Measurements from ENCODE around the gene CCER1. TPM values are rescaled to one million over a fixed set of nuclear protein-coding genes. Genes with fewer than 3 reads are reported as not detected.
A peak's percentile ranks its signal among the peaks of the same experiment; 100 is the strongest.

The CCER1 gene
- total and polyA plus RNA-seq, 11 donors: not detected

- ATAC-seq: peak in 1 of 4 donors; percentile 27
- H3K36me3 ChIP-seq: no peaks in the 10 kb centered on the region
- H3K4me1 ChIP-seq: no peaks in the 10 kb centered on the region
- H3K27ac ChIP-seq: no peak overlapping the region
- WGBS, 4 donors: 66 to 81% (median 73%) methylated on average over 31 to 32 of the region's 32 CpGs
- peak in 6 of 12 donors; percentile 9 to 35 (median 22) for TF ChIP-seq CTCF (IDR thresholded peaks at IDR 0.05)
- TF ChIP-seq POLR2A (IDR thresholded peaks at IDR 0.05): no peak
- H3K27me3 ChIP-seq: no peaks in the 10 kb centered on the region
- no peak overlapping the region for H3K4me3 ChIP-seq
- no peaks in the 10 kb centered on the region for H3K9me3 ChIP-seq
- intact Hi-C loops (cut with DNase I): loop anchor here in 1 of 10 donors (10.0 kb wide), 1 partner anchor 1409 kb away; no protein-coding TSS in a partner anchor
- peak in 1 of 5 donors; percentile 20 for DNase-seq
Measured at GRCh38 chr12:90953956-90954421, 987 bp downstream of the CCER1 start.

GRCh38 chr12:90951432-90952105 is 3.4 kb downstream of the CCER1 start:
- no peaks in the 10 kb centered on the region for H3K4me1 ChIP-seq
- intact Hi-C loops (cut with DNase I): loop anchor here in 1 of 10 donors (10.0 kb wide), 1 partner anchor 1407 kb away; no protein-coding TSS in a partner anchor
- ATAC-seq (no peak), DNase-seq (no peak)
- H3K9me3 ChIP-seq: no peaks in the 10 kb centered on the region
- no peak overlapping the region for H3K27ac ChIP-seq
- H3K27me3 ChIP-seq: no peaks in the 10 kb centered on the region
- no peaks in the 10 kb centered on the region for H3K36me3 ChIP-seq
- H3K4me3 ChIP-seq: no peak overlapping the region
- TF ChIP-seq CTCF (IDR thresholded peaks at IDR 0.05) (no peak), POLR2A (IDR thresholded peaks at IDR 0.05) (no peak)

- no peak for TF ChIP-seq CTCF (IDR thresholded peaks at IDR 0.05)
- TF ChIP-seq POLR2A (IDR thresholded peaks at IDR 0.05): no peak
- ATAC-seq (no peak), DNase-seq (no peak)
- no peaks in the 10 kb centered on the region for H3K4me1 ChIP-seq
- no peaks in the 10 kb centered on the region for H3K27me3 ChIP-seq
- H3K36me3 ChIP-seq: no peaks in the 10 kb centered on the region
- intact Hi-C loops (cut with DNase I): loop anchor here in 1 of 10 donors (10.0 kb wide), 1 partner anchor 1403 kb away; no protein-coding TSS in a partner anchor
- no peak overlapping the region for H3K27ac ChIP-seq
- H3K9me3 ChIP-seq: no peaks in the 10 kb centered on the region
- WGBS, 4 donors: 93 to 97% (median 95%) methylated on average over 7 of the region's 7 CpGs
- no peak overlapping the region for H3K4me3 ChIP-seq
Measured at GRCh38 chr12:90947869-90948268, 7.1 kb downstream of the CCER1 start.

GRCh38 chr12:90945070-90945649 is 9.8 kb downstream of the CCER1 start:
- intact Hi-C loops (cut with DNase I): loop anchor here in 1 of 10 donors (10.0 kb wide), 1 partner anchor 1400 kb away; no protein-coding TSS in a partner anchor
- TF ChIP-seq CTCF (IDR thresholded peaks at IDR 0.05) (peak; percentile 18 to 61 (median 48)), POLR2A (IDR thresholded peaks at IDR 0.05) (no peak)
- H3K36me3 ChIP-seq: no peaks in the 10 kb centered on the region
- no peak overlapping the region for H3K27ac ChIP-seq
- H3K4me3 ChIP-seq: no peak overlapping the region
- H3K4me1 ChIP-seq: no peaks in the 10 kb centered on the region
- no peak for ATAC-seq
- no peaks in the 10 kb centered on the region for H3K9me3 ChIP-seq
- no peaks in the 10 kb centered on the region for H3K27me3 ChIP-seq
- DNase-seq: no peak
- 32 to 39% (median 33%) methylated on average over 1 of the region's 1 CpG for WGBS, 4 donors

All from heart left ventricle (tissue), 16 donors.